GM08714 (cell line): ENCODE data around the gene MS4A3.
"Not testable (repeated sequence)": the region's sequence is repeated elsewhere in the genome, so short reads cannot be mapped to it uniquely, and the experiment has no call there.

Experiments used
- H3K4me3 ChIP-seq: fragments of 200-500 bp; sonication (Bioruptor generic); 2 replicates; pipeline ENCODE4 v1.5.1; 2014; ENCODE audit warnings: mild to moderate bottlenecking, low read length, inconsistent platforms
- ZNF274 ChIP-seq: IDR thresholded peaks from 2 replicates; pipeline ENCODE4 v1.6.1; 2012; ENCODE audit warnings: mild to moderate bottlenecking, low read depth, low read length

Gene MS4A3

GRCh38 chr11:60077216-60077817 lies 20.9 kb downstream of the MS4A3 start:
- H3K4me3 ChIP-seq = no peak overlapping the region
- no peak for TF ChIP-seq ZNF274

- TF ChIP-seq ZNF274 = no peak
- no peak overlapping the region for H3K4me3 ChIP-seq
Measured at GRCh38 chr11:60077981-60078380, 21.5 kb downstream of the MS4A3 start.

GRCh38 chr11:60078745-60079144 lies 22.3 kb downstream of the MS4A3 start:
- TF ChIP-seq ZNF274 = no peak

GRCh38 chr11:60080535-60080934 lies 24.1 kb downstream of the MS4A3 start:
- no peak overlapping the region for H3K4me3 ChIP-seq
- no peak for TF ChIP-seq ZNF274

More at GRCh38 chr11:60078745-60079144, 22.3 kb downstream of the MS4A3 start:
- no peak overlapping the region for H3K4me3 ChIP-seq

- H3K4me3 ChIP-seq = no peak overlapping the region
- no peak for TF ChIP-seq ZNF274
Measured at GRCh38 chr11:60084631-60085273, 28.3 kb downstream of the MS4A3 start.

GRCh38 chr11:60085909-60086308 lies 29.4 kb downstream of the MS4A3 start:
- no peak for TF ChIP-seq ZNF274
- no peak overlapping the region for H3K4me3 ChIP-seq

- no peak overlapping the region for H3K4me3 ChIP-seq
- no peak for TF ChIP-seq ZNF274
Measured at GRCh38 chr11:60087239-60087638, 30.8 kb downstream of the MS4A3 start.

- no peak for TF ChIP-seq ZNF274
- no peak within 1 kb of the TSS for H3K4me3 ChIP-seq
Measured at GRCh38 chr11:60088364-60088763, 31.9 kb downstream of the MS4A3 start, which contains the start of gene MS4A2. Gene MS4A2, plus strand, starts transcription at chr11:60088664. Its CDS starts 102 bp downstream, at chr11:60088766.

GRCh38 chr11:60095477-60096120 lies 39.1 kb downstream of the MS4A3 start:
- no peak for TF ChIP-seq ZNF274
- no peak overlapping the region for H3K4me3 ChIP-seq

- TF ChIP-seq ZNF274 = no peak
Measured at GRCh38 chr11:60097189-60097588, 40.7 kb downstream of the MS4A3 start.

GRCh38 chr11:60098508-60098907 lies 42.0 kb downstream of the MS4A3 start:
- no peak for TF ChIP-seq ZNF274
- no peak overlapping the region for H3K4me3 ChIP-seq

More at GRCh38 chr11:60097189-60097588, 40.7 kb downstream of the MS4A3 start:
- no peak overlapping the region for H3K4me3 ChIP-seq

GRCh38 chr11:60100516-60100915 lies 44.1 kb downstream of the MS4A3 start:
- H3K4me3 ChIP-seq = no peak overlapping the region
- TF ChIP-seq ZNF274 = no peak

GRCh38 chr11:60101368-60101767 lies 44.9 kb downstream of the MS4A3 start:
- H3K4me3 ChIP-seq = not testable (repeated sequence)

GRCh38 chr11:60104471-60105115 lies 48.1 kb downstream of the MS4A3 start:
- H3K4me3 ChIP-seq = not testable (repeated sequence)

- not testable (repeated sequence) for H3K4me3 ChIP-seq
Measured at GRCh38 chr11:60108631-60109030, 52.2 kb downstream of the MS4A3 start.

- no peak overlapping the region for H3K4me3 ChIP-seq
- TF ChIP-seq ZNF274 = no peak
Measured at GRCh38 chr11:60111793-60112192, 55.3 kb downstream of the MS4A3 start.
